Activated T-cell treated with anti-CD3 and anti-CD28 coated beads for 48 hours (primary cell): ENCODE results near the gene CRB2.

Source experiments
- DNase-seq: peaks from one replicate; pipeline ENCODE4 v3.0.0-alpha.2; 2020; ENCODE audit warnings: low read depth

CRB2 gene

GRCh38 chr9:123365287-123365880, 9.4 kb downstream of the CRB2 start:
- no peak for DNase-seq

DNA sequence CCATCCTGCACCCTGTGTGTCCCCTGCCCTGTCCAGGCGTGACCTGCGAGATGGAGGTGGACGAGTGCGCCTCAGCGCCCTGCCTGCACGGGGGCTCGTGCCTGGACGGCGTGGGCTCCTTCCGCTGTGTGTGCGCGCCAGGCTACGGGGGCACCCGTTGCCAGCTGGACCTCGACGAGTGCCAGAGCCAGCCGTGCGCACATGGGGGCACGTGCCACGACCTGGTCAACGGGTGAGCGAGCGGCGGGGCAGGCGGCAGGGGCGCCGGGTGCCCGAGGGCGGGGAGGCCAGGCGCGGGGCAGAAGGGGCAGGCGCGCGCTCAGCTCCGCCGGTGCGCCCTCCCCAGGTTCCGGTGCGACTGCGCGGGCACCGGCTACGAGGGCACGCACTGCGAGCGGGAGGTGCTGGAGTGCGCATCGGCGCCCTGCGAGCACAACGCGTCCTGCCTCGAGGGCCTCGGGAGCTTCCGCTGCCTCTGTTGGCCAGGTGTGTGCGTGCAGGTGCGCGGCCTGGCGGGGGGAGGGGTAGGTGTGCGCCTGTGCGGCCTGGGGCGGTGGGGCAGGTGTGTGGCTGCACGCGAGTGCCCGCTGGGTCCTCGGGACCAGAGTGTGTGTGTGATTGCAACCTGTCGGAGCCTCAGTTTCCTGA, 10.0 kb downstream of the CRB2 start:
- no peak for DNase-seq

- no peak for DNase-seq
These were observed 12.0 kb downstream of the CRB2 start for GRCh38 chr9:123368023-123368422.

GRCh38 chr9:123368536-123369153, 12.6 kb downstream of the CRB2 start:
- DNase-seq, result no peak

DNA sequence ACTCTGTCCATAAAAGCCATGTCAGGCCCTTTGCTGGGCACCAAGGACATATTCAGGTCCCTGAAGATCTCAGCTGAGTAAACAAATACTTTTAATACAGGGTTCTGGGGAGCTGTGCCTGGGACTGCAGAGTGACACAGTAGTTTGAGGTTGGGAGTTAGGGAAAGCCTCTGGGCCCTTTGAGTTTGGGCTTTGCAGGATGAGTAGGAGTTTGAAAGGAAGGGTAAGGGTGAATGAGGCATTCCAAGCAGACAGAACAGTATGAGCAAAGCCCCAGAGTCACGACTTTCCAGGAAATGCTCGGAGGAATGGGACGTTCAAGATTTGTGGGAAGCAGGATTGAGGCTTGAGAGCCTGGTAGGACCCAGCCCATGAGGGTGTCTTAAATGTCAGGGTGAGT, 13.3 kb downstream of the CRB2 start:
- no peak for DNase-seq

DNA sequence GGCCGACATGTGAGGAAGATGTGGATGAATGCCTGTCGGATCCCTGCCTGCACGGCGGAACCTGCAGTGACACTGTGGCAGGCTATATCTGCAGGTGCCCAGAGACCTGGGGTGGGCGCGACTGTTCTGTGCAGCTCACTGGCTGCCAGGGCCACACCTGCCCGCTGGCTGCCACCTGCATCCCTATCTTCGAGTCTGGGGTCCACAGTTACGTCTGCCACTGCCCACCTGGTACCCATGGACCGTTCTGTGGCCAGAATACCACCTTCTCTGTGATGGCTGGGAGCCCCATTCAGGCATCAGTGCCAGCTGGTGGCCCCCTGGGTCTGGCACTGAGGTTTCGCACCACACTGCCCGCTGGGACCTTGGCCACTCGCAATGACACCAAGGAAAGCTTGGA, 14.1 kb downstream of the CRB2 start:
- DNase-seq, result no peak

GRCh38 chr9:123370526-123371227, 14.7 kb downstream of the CRB2 start:
- DNase-seq, result no peak

DNA sequence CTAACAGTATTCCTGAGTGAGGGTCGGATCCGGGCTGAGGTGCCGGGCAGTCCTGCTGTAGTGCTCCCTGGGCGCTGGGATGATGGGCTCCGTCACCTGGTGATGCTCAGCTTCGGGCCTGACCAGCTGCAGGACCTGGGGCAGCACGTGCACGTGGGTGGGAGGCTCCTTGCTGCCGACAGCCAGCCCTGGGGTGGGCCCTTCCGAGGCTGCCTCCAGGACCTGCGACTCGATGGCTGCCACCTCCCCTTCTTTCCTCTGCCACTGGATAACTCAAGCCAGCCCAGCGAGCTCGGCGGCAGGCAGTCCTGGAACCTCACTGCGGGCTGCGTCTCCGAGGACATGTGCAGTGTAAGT, 15.2 kb downstream of the CRB2 start:
- no peak for DNase-seq

DNA sequence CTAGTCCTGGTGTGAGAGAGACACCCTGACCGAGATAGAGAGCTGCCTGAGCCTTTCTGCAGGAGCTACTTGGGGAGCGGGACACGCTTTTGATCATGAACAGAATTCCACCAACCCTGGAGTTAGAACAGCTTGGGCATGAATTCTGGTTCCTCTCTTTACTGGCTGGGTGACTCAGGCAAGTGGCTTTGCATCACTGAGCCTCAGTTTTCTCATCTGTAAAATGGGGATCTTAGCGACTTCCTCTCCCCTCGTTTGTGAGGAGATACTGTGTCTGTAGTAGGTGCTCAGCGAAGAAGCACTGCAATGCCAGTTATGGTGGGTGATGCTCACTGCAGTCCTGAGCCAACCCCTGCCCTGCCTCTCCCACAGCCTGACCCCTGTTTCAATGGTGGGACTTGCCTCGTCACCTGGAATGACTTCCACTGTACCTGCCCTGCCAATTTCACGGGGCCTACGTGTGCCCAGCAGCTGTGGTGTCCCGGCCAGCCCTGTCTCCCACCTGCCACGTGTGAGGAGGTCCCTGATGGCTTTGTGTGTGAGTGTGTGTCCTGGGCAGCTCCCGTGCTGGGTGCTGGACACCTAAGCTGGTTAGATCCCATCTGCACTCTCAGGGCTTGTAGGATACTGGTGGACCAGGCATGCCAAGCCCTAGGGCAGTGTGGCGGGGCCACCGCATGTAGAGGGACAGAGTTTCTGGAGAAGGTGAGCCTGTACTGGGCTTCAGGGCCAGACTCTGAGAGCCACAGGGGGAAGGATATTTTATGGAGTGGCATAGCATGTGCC, 16.0 kb downstream of the CRB2 start:
- DNase-seq, result no peak

DNA sequence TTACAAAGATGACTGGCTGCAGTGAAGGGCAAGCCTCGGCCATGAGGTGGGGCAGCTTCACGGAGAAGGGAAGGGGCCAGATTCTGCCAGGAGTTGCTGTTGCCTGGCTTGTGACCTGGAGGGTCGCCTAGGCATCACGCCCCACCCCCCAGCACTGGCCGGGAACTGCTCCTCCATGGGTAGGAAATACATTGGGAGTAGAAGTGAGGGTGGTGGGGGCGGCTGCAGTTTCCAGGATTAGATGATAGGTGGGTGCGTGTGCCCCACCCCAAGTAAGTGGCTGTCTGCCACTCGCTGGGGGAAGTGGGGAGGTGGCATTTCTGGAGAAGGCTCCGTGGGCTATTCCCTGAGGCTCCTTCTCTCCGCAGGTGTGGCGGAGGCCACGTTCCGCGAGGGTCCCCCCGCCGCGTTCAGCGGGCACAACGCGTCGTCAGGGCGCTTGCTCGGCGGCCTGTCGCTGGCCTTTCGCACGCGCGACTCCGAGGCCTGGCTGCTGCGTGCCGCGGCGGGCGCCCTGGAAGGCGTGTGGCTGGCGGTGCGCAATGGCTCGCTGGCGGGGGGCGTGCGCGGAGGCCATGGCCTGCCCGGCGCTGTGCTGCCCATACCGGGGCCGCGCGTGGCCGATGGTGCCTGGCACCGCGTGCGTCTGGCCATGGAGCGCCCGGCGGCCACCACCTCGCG, 16.9 kb downstream of the CRB2 start:
- no peak for DNase-seq

- DNase-seq, result no peak
These were observed 17.5 kb downstream of the CRB2 start for GRCh38 chr9:123373447-123373923.

DNA sequence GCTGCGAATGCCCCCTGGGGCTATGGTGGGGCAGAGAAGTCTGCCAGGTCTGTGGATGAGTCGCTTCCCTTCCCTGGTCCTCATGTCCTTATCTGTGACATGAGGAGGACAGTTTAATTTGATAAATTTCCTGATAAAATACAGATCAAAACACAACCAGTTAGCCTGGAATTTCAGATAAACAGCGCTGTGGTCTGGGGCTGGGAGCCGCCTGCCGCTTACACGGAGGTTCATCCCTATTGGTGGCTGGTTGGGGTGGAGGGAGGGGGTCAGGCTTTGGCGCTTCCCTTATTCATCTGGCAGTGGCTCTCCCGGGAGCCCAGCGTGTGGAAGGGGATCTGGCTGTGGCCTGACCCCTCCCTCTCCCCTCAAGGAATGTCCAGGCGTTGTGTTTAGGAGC, 17.9 kb downstream of the CRB2 start:
- no peak for DNase-seq

- no peak for DNase-seq
These were observed 19.6 kb downstream of the CRB2 start for GRCh38 chr9:123375469-123376132.

DNA sequence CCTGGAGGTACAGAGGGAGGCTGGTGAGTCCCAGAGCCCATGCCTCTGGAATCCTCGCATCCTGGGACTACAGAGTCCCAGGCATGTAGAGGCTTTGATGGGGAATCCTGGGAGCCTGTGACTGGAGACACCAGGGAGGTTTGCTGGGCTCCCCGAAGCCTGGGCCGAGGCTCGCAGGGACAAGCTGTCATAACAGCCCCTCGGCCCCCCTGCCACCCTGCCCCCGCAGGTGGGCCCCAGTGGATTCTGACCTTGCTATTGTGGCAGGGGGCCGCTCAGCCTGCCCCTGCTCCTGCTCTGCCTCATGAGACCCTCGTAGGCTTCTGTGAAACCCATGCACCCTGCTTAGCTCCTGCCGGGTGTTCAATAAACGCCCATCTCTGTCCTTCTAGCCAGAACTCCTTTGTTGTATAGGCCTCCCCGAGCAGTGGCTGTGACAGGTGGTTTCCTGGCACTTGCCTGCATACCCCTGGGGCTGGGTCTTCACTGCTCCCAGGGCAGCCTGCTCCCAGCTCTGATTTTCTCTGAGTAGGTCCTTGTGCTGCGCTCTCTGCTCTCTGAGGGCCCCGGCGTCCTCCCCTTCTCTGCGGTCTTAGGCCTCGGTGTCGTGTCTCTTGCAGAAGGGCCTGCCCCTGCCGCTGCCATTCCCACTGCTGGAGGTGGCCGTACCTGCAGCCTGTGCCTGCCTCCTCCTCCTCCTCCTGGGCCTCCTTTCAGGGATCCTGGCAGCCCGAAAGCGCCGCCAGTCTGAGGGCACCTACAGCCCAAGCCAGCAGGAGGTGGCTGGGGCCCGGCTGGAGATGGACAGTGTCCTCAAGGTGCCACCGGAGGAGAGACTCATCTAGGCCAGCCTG, 20.4 kb downstream of the CRB2 start:
- no peak for DNase-seq

- DNase-seq, result no peak
These were observed 21.4 kb downstream of the CRB2 start for GRCh38 chr9:123377211-123377971.

DNA sequence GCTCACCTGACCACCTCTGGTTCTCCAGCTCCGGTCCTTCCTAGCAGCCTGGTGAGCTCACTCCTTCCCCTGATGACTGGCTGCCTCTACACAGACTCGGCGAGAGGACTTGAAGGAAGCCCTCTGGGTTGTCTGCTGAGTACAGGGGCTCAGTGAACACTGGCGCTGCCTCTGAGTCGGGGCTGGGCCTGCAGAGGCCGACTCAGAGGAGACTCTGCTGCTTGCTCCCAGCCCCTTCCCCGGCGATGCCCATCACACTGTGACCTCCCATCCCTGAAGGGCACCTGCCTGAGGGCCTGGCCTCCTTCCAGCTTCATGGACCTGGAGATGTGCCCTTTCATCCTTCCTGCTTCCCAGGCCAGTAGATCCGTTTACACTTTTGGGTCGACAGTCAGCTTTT, 22.0 kb downstream of the CRB2 start:
- no peak for DNase-seq

- DNase-seq, result no peak
These were observed 23.1 kb downstream of the CRB2 start for GRCh38 chr9:123378956-123379660.

GRCh38 chr9:123380852-123381705, 25.1 kb downstream of the CRB2 start:
- DNase-seq, result no peak
